Activated T-cell treated with anti-CD3 and anti-CD28 coated beads, Interleukin-2, amount 50 U/mL, for 1 hour (primary cell): ENCODE data around the gene HTT.
"Not testable (repeated sequence)": the region's sequence is repeated elsewhere in the genome, so short reads cannot be mapped to it uniquely, and the experiment has no call there.

Source experiments
- DNase-seq: peaks from one replicate; pipeline ENCODE4 v3.0.0-alpha.2; 2020

HTT gene

GRCh38 chr4:3046623-3047022, 27.9 kb upstream of the HTT start:
- no peak for DNase-seq

- DNase-seq: peak; percentile 69
These were observed 26.8 kb upstream of the HTT start for GRCh38 chr4:3047464-3048286.

GRCh38 chr4:3051141-3051897, 23.2 kb upstream of the HTT start:
- DNase-seq: not testable (repeated sequence)

GRCh38 chr4:3054169-3054759, 20.2 kb upstream of the HTT start:
- DNase-seq: no peak

GRCh38 chr4:3059943-3060342, 14.5 kb upstream of the HTT start:
- no peak for DNase-seq

GRCh38 chr4:3060946-3061345, 13.5 kb upstream of the HTT start:
- no peak for DNase-seq

GRCh38 chr4:3062471-3062870, 12.0 kb upstream of the HTT start:
- DNase-seq: no peak

- DNase-seq: no peak
These were observed 8.9 kb upstream of the HTT start for GRCh38 chr4:3065551-3065950.

GRCh38 chr4:3066836-3067400, 7.6 kb upstream of the HTT start:
- no peak for DNase-seq

- DNase-seq: no peak
These were observed 6.9 kb upstream of the HTT start for GRCh38 chr4:3067473-3068001.

- no peak for DNase-seq
These were observed 4.8 kb upstream of the HTT start for GRCh38 chr4:3069661-3070199.

- no peak for DNase-seq
These were observed 3.6 kb upstream of the HTT start for GRCh38 chr4:3070709-3071500.

- no peak for DNase-seq
These were observed 2.7 kb upstream of the HTT start for GRCh38 chr4:3071811-3072210.

- no peak for DNase-seq
These were observed 1.1 kb upstream of the HTT start for GRCh38 chr4:3073158-3074077.

GRCh38 chr4:3074846-3075651, 568 bp downstream of the HTT start:
- DNase-seq: no peak

- no peak for DNase-seq
These were observed 1.1 kb downstream of the HTT start for GRCh38 chr4:3075652-3075981.

- no peak for DNase-seq
These were observed 3.3 kb downstream of the HTT start for GRCh38 chr4:3077796-3078195.

GRCh38 chr4:3079694-3080123, 5.2 kb downstream of the HTT start:
- DNase-seq: no peak

GRCh38 chr4:3082925-3083515, 8.5 kb downstream of the HTT start:
- DNase-seq: no peak

- DNase-seq: no peak
These were observed 9.3 kb downstream of the HTT start for GRCh38 chr4:3083732-3084131.
